ENCODE results near the gene PEDS1. TPM values are rescaled to one million over a fixed set of nuclear protein-coding genes. Genes with fewer than 3 reads are reported as not detected.
A peak's percentile ranks its signal among the peaks of the same experiment; 100 is the strongest.

Gene PEDS1
- total RNA-seq, 1 donor from 2014 or later: 29.9 TPM

- no peak overlapping the region for H3K27ac Mint-ChIP-seq
- no peak for DNase-seq (ENCODE audit: extremely low spot score, unreplicated experiment)
- H3K4me3 Mint-ChIP-seq: no peak overlapping the region
- H3K36me3 Mint-ChIP-seq: peaks cover 43% of the 10 kb centered on the region
- no peaks in the 10 kb centered on the region for H3K27me3 Mint-ChIP-seq
- peaks cover 12% of the 10 kb centered on the region for H3K4me1 Mint-ChIP-seq (ENCODE audit: unreplicated experiment)
- no peaks in the 10 kb centered on the region for H3K9me3 Mint-ChIP-seq
- no peak for TF ChIP-seq CTCF (conservative IDR thresholded peaks at IDR 0.05)
These were observed 29.0 kb downstream of the PEDS1 start for GRCh38 chr20:50124496-50124895.

GRCh38 chr20:50123418-50123817 is 30.1 kb downstream of the PEDS1 start:
- peaks cover 39% of the 10 kb centered on the region for H3K36me3 Mint-ChIP-seq
- H3K9me3 Mint-ChIP-seq: no peaks in the 10 kb centered on the region
- H3K27ac Mint-ChIP-seq: peak overlapping the region; percentile 42
- peaks cover 12% of the 10 kb centered on the region for H3K4me1 Mint-ChIP-seq (ENCODE audit: unreplicated experiment)
- no peaks in the 10 kb centered on the region for H3K27me3 Mint-ChIP-seq
- DNase-seq (ENCODE audit: extremely low spot score, unreplicated experiment): no peak
- no peak for TF ChIP-seq CTCF (conservative IDR thresholded peaks at IDR 0.05)
- peak overlapping the region; percentile 8 for H3K4me3 Mint-ChIP-seq

- Mint-ChIP-seq H3K4me3 (no peak overlapping the region), H3K9me3 (no peaks in the 10 kb centered on the region), H3K4me1 (ENCODE audit: unreplicated experiment) (peaks cover 12% of the 10 kb centered on the region), H3K27ac (no peak overlapping the region), H3K36me3 (peaks cover 35% of the 10 kb centered on the region), H3K27me3 (no peaks in the 10 kb centered on the region)
- DNase-seq (ENCODE audit: extremely low spot score, unreplicated experiment): no peak
- TF ChIP-seq CTCF (conservative IDR thresholded peaks at IDR 0.05): no peak
These were observed 30.8 kb downstream of the PEDS1 start for GRCh38 chr20:50122763-50123162.

GRCh38 chr20:50121858-50122271 is 31.7 kb downstream of the PEDS1 start:
- no peak for DNase-seq (ENCODE audit: extremely low spot score, unreplicated experiment)
- peak overlapping the region; percentile 31 for H3K27ac Mint-ChIP-seq

GRCh38 chr20:50120935-50121693 is 32.4 kb downstream of the PEDS1 start:
- H3K4me1 Mint-ChIP-seq (ENCODE audit: unreplicated experiment): peaks cover 8% of the 10 kb centered on the region
- no peaks in the 10 kb centered on the region for H3K27me3 Mint-ChIP-seq
- no peak overlapping the region for H3K4me3 Mint-ChIP-seq
- H3K27ac Mint-ChIP-seq: peak overlapping the region; percentile 25
- H3K9me3 Mint-ChIP-seq: no peaks in the 10 kb centered on the region
- peaks cover 26% of the 10 kb centered on the region for H3K36me3 Mint-ChIP-seq
- TF ChIP-seq CTCF (conservative IDR thresholded peaks at IDR 0.05): peak; percentile 73
- DNase-seq (ENCODE audit: extremely low spot score, unreplicated experiment): no peak

More at GRCh38 chr20:50121858-50122271, 31.7 kb downstream of the PEDS1 start:
- H3K4me1 Mint-ChIP-seq (ENCODE audit: unreplicated experiment): peaks cover 10% of the 10 kb centered on the region
- no peak overlapping the region for H3K4me3 Mint-ChIP-seq
- H3K27me3 Mint-ChIP-seq: no peaks in the 10 kb centered on the region
- H3K9me3 Mint-ChIP-seq: no peaks in the 10 kb centered on the region
- no peak for TF ChIP-seq CTCF (conservative IDR thresholded peaks at IDR 0.05)
- H3K36me3 Mint-ChIP-seq: peaks cover 31% of the 10 kb centered on the region

All from type B pancreatic cell (in vitro differentiated cells).